ENCODE data around the gene LHFPL6.

LHFPL6 gene

DNA sequence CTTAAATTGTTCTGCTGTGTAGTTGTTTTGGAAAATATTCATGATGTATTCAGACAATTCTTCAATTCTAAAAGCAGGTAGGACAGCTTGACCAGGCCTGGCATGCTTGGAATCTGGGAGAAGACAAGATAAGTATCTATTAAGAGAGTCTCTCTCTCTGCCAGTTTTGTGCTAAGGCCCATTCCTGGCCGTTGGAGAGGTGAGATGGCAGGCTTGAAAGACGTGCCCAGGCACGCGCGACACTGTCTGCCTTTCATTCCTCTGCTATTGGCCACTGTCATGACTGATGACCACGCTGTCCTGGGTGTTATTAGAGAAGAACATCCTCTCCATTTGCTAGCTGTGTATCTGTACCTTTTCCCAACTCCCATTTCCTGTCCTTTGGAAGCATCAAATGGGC is 90.3 kb downstream of the LHFPL6 start:
- no peak for DNase-seq (ENCODE audit: low read depth in 2 of 2)

DNA sequence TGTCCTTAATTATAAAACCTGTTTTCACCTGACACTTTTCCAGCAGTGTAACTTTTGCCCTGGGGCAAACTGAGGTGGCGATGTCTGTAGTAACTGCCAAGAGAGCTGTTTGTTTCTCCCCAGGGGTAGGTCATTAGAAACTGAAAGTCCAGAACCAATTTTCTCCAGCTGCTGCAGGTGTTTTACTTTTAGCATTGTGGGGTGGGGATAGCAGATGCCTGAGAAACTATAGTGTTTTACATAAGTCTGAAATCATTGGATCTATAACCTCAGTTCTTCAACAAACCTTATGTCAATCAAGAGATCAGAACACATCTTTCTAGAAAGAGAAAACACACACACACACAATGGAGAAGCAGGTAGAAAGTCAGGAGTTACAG is 92.7 kb downstream of the LHFPL6 start:
- DNase-seq (ENCODE audit: low read depth in 2 of 2): no peak

DNA sequence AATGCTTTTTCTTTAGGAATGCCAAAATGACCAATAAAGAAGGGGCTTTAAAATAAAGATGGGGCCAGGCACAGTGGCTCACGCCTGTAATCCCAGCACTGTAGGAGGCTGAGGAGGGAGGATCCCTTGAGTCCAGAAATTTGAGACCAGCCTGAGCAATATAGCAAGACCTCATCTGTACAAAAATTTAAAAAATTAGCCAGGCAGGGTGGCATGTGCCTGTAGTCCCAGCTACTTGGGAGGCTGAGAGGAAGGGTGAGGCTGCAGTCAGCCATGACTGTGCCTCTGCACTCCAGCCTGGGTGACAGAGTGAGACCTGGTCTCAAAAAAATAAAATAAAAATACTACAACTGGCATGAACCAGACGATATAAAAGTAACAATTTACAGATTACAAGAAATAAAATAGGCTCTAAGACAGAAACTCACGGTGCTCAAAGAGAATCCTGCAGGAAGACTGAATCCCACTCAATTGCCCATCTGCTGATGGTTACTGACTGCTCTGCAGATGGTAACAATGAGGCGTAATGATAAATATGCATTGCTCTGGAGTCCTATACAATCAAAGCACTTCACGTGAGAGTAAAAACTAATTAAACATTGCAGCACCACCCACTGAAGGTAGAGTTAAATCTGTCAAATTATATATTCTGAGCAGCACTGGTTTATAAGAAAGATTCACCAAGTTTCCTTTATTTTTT is 93.2 kb downstream of the LHFPL6 start:
- no peak for DNase-seq (ENCODE audit: low read depth in 2 of 2)

DNA sequence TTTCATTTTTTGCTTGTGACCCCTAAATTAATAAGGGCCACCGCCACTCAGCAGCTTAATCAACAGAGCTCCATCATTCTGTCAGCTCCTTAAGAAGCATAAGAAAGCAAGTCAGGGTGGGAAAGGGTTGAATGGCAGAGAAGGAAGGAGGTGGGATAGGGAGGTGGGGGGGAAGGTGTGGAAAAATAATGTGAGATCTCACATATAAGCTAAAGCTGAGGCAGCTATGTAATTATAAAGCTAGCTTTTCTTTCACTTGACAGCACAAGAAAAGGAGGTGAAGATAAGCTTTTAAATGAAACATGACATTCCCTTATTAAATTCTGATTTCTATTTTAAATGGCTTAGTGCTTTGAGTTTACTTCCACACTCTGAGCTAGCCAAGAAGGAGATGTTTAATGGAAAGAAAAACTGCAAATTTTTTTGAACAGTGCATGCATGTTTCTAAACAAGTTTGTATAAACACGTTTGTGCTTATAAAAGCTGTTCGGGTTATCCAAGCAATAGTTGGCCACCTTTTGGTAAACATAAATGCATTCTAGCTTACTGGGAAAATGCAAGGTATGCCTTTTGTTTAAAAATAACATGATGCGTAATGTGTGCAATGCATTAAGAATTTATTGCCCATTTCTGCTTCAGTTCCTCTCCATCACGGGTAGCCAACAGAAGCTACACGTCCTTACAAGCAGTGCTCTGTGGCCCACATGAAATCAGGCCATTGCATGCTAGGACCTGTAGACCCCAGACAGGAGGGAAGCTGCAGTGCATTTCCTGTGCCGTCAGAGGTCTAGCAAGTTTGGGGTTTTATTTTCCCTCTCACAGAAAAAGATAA is 96.2 kb downstream of the LHFPL6 start:
- DNase-seq (ENCODE audit: low read depth in 2 of 2): no peak

DNA sequence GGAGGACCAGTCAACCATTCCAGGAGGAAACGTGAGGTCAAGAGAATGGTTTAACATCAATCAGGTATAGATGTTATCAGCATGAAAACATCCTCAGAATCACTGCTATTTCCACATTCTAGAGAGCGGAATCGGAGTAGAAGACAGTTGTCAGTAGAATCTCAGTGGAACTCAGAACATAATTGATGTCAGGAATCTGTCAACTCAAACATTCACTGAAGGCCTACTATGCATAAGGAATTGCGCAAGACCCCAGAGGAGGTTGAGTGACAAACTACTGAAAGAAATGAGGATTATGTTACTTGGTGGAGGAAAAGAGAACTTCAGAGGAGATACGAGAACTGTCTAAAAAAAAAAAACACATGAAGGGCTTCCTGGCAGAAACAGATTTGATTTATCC is 97.8 kb downstream of the LHFPL6 start:
- no peak for DNase-seq (ENCODE audit: low read depth in 2 of 2)

DNA sequence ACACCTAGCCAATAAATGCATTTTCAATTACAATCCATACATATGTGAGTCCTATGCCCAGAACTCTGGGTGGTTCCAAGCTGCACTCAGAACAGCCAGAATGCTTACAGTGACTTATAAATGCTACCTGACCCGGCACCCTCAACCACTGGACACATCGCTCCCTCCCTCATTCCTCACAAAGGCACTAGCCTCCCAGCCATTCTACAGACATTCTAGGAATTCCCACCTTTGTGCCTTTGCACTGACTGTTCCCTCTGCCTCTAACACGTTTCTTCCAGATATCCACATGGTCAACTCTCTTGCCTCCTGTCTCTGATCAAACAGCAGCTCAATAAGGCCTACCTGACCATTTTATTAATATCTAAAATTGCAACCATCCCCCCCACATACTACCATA is 99.9 kb downstream of the LHFPL6 start:
- no peak for DNase-seq (ENCODE audit: low read depth in 2 of 2)

DNA sequence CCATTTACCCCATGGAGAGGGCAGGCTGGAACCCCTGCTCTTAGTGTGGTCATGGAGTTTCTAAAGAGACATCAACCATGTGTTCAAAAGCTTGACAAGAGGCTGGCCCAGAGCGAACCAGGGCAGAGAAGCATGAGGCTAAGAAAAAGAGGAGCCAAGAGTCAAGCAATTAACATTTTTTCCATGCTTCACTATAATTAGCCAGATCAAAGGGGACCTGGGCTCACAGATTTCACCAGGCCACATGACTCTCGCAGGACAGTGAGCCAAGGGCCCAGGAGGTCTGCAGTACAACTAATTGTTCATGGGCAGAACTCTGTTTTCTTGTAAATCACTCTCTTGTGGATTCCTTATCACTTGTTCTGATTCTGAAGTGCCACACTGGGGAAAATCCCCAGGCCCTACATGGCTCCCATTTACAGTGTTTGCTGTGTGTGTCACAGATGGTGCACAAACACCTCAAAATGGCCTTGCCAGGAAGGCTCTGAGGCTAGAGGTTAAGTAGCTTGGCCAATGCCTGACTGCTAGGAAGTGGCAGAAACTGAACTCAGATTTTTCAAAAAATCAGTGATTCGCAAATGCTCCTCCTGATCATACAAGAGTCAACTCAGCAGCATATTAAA is 101.2 kb downstream of the LHFPL6 start:
- DNase-seq (ENCODE audit: low read depth in 2 of 2): no peak

DNA sequence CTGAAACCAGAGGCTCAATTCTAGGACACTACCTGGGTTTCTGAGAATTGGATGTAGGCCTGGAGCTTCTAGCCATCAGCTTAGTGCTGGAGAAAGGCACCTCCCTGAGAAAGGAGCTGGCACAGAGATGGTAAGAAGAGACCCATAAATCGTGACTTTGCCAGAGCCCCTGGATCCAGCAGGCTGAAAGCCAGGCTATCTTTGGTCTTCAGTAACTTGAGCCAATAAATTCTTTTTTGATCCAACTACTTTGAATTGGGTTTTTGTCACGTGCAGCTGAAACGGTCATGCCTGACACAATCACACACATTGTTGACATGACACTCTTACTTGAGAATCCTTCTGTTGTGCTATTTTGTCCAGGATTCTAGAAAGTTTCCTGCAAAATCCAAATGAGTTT is 103.4 kb downstream of the LHFPL6 start:
- no peak for DNase-seq (ENCODE audit: low read depth in 2 of 2)

DNA sequence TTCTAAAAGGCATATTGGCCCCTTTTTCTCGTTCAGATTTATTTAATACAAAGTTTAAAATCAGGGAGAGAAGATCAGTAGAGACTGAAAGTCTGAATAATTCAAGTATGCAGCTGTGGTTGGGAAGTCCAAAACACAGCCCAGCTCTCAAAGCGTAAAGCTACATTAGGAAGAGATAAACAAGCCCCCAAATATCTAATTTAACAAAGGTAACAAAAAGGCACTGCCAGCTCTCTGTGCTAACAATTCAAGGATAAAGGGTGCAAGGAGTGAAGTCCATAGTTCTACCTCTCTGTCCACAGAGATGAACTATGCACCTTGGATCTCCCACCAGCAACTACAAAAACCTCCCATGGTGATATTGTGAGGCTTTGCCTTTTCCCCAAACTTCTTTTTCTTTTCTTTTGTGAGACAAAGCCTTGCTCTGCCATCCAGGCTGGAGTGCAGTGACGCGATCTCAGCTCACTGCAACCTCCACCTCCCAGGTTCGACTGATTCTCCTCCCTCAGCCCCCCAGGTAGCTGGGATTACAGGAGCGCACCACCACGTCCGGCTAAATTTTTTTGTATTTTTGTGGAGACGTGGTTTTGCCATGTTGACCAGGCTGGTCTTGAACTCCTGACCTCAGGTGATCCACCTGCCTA is 104.4 kb downstream of the LHFPL6 start:
- DNase-seq (ENCODE audit: low read depth in 2 of 2): no peak

DNA sequence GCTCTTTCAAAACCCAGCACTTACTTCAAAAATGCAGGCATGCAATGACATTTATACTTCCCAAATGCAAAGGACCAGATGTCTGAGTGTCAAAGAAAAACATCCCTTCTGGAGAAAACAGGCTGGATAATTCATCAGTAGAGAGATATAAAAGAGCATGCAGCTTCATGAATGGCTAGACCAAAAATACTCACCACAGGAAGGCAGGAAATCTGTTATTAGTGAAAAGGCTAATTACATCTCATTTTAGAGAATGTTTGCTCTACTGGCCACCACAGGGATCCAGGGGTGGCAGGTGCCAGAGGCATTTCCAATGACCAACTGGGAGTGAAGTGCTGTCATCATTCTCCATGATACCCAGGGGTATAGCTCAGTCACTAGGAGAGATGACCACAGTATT is 106.5 kb downstream of the LHFPL6 start:
- no peak for DNase-seq (ENCODE audit: low read depth in 2 of 2)

DNA sequence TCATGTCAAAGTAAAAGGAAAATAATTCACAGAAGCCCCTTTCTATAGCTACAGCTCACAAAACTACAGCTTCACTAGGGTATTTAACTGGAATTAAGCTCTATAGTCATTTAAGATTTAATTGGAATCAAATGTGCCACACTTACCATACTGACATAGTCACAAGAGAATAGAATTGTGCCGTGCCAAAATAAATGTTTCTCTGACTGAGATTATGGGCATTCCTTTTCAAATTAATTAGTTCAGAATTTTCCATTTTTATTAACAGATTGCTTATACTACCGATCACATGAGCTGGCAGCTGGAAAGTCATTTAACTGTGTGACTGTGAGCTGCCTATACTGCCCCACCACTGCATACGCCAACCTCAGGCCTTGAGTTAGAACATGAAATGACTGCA is 108.4 kb downstream of the LHFPL6 start:
- DNase-seq (ENCODE audit: low read depth in 2 of 2): no peak

DNA sequence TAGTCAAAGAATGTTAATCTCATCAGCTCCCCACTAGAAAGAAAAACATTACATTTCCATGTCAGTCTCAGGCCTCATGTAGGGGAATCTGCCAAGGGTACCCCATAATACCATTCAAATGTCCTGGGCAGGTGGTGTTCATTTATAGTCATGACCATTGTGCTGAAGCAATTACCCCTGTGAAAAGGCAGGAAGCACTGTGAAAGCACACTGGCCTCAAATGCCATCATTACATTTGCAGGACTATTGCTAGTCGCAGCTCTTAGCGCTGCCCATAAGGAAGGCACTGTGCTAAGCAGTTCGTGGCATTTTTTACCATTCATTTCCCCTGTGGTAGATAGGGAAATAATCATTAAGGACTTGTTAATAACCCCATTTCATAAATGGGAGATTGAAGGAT is 109.0 kb downstream of the LHFPL6 start:
- DNase-seq (ENCODE audit: low read depth in 2 of 2): no peak

DNA sequence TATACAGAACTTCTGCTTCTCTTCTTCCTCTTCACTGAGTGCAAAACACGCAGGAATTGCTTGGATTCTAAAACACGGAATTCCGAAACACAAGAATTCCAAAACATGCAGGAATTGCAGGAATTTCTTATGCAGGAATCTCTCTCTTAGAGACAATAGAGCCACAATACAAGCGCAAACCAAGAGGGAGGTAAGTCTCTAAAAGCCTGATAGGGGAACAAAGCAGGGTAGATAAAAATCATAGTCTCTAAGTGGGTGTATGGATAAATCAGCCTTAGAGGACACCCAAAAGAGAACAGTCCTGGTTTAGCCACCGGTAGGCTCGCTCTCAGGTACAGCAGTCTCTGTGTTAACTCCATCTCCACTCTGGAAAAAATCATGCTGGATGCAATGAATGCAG is 112.9 kb downstream of the LHFPL6 start:
- DNase-seq (ENCODE audit: low read depth in 2 of 2): no peak

DNA sequence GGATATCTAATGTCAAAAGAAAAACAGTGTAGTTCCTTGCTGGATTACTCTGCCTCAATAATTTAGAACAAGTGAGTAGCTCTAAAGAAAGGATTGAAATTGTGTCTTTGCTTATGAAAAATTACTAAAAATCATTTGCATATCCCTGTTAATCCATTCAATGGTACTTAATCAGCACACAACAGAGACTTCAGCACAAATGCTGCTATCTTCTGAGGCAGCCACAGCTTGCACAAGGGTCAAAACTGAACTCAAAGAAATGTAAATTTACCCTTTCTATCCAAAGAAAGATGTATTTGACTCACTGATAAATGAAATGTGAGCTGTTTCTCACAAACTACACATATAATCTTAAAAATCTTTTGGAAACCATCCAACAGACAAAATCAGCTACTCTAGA is 116.2 kb downstream of the LHFPL6 start:
- DNase-seq (ENCODE audit: low read depth in 2 of 2): no peak

DNA sequence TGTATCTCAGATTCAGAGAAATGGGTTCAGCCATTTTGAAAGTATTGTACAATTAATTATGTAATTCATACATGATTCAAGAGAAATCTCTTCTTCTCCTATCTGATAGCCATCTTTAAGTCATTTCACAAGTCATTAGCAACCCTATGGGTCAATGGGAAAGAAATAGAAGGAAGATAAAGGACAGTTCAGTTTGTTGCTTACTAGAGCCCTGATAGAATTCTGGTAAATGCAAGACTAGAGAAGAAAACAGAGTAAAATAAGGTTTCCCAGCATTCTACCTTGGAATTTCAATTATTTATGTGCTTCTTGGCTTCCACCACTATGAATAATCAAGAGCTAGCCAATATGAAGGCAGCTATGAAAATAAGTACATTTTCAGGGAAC is 117.7 kb downstream of the LHFPL6 start:
- DNase-seq (ENCODE audit: low read depth in 2 of 2): no peak

DNA sequence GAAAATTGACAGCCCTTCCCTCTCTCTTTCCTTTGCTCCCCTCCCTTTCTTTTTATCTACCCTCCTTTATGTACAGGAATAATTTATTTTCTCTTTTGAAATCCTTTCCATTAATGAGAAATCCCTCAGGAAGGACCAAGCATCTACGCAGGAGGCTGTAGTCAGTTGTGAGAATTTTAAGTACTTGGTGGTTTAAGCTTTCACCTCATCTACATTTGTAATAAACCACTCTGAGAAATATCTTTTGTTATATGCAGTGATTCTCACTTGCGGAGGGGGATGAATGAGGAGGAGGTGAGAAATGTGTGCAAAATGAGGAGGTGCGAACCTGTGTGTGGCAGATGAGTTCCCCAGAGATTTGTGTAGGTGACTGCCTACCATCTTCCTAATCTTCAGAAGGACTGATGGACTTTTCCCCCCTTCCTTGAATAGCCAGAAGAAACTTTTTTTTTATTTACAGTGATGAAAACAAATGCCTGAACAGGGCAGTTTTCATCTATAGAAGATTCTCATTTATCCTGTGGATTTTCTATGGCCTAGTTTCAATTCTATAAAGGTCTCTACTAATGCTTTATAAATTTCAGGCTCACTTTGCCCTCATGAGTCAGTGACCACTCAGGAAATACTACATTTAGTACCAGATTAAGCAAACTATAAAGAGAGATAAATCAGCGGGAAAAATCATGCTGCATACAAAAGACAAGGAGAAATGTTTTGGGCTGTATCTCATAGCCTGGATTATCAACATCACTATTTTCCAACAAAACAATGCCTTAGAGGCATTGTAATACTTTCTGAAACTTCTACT is 118.3 kb downstream of the LHFPL6 start:
- DNase-seq (ENCODE audit: low read depth in 2 of 2): no peak

DNA sequence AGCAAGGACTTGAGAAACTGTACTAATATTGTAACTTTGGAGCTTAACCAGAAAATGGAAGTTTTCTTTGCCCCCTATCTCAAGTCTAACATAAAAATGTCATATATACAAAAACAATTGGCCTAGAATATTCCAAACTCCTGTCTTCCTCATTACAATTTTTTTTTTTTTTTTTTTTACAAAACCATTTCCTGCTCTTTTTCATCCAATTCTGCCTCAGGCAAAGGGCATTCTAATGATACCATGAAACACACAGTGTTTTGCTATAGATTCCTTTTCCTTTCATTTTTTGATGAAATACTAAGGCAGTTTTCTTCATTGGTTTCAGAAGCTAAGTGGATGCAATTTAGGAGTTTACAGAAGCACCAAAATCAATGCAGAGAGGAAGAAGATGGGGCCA is 119.7 kb downstream of the LHFPL6 start:
- DNase-seq (ENCODE audit: low read depth in 2 of 2): no peak

DNA sequence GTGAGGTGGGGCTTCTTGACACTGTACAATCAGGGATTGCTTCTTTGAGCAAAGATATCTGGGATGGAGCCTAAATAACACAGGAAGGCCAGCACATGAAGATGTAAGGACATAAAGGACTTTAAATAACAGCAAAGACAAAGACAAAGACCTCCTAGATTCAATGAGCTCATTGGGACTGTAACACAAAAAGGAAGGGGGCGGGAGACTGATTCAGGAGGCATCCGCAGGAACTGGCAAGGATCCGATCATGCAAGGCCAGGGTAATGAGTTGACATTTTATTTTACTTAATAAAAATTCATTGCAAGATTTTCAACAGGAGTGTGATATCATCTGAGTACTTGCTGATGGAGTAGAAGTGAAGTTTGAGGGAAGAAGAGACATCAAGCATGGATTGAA is 121.5 kb downstream of the LHFPL6 start:
- DNase-seq (ENCODE audit: low read depth in 2 of 2): no peak

DNA sequence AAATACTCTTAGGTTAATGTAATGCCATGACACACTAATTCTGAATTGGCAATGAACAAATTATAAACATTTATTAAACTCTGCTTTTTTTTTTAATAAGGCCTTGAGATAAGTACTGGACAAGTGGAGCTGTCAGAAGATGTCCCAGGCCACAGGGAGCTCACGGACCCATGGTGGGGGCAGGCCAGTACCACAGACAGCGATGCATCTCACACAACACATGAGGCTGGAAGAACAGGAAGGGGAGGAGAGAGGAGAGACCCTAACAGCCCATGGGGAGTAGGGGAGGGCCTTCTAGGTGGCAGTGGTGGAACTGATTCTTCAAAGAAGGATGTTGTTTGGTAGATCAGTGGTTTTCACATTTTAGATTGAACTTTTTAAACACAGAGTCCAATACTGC is 128.4 kb downstream of the LHFPL6 start:
- no peak for DNase-seq (ENCODE audit: low read depth in 2 of 2)

DNA sequence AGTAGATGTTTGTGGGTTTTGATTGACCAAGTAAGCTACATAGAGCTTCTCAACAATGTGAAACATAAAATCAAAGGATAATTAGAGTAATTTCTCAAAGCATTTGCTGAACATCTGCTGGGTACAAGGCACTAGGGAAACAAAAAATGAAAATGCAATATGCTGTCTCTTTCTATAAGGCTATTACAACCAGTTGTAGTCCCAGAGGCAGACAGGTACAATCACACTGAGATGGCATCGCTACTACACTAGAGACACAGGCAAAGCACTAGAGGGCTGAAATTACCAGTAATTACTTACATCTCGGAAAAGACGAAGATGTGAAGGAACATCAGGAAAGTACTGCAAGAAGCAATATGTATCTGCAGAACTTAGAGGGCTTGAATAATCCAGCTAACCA is 133.3 kb downstream of the LHFPL6 start:
- no peak for DNase-seq (ENCODE audit: low read depth in 2 of 2)

DNA sequence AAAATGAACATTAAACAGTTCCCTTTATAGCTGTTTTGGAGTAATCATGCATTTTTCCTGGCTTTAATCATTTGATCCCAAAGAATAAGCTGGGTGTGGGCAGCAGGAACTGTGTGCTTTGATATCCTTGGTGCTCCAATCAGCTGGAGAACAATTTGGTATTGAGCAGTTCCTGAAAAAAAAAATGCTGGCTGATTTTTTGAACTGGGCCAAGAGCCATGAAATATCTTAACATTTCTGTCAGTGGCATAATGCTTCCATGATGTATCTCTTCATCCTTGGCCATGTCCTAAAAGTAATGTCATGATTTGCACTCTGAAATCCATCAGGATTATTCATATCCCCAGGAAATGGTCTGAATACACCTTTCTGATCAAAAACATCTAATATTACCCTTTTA is 134.7 kb downstream of the LHFPL6 start:
- no peak for DNase-seq (ENCODE audit: low read depth in 2 of 2)

DNA sequence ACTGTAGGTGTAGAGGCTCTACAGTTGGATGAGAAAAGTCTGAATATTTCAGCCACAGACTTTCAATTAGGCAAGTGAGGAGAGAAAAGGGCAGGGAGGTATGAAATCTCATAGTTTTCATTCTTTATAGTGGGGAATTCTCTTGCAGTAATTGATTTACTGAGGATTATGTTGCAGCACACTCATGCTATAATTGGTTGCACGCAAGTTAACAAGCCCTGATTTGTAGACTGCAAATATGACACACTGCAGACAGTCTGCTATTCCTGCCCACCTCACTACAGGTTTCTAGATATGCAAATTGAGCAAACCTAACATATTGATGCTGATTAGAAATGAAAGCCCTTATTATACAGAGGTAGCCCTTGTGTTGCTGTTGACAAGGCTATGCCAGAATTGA is 139.4 kb downstream of the LHFPL6 start:
- no peak for DNase-seq (ENCODE audit: low read depth in 2 of 2)
